COLO668 (cell line): ENCODE measurements around the gene PTAR1.

Source experiments
- DNase-seq: peaks from one replicate; lab custom pipeline; 2025; ENCODE audit not compliant: unreplicated experiment; lab: John Stamatoyannopoulos, UW

Gene PTAR1

DNA sequence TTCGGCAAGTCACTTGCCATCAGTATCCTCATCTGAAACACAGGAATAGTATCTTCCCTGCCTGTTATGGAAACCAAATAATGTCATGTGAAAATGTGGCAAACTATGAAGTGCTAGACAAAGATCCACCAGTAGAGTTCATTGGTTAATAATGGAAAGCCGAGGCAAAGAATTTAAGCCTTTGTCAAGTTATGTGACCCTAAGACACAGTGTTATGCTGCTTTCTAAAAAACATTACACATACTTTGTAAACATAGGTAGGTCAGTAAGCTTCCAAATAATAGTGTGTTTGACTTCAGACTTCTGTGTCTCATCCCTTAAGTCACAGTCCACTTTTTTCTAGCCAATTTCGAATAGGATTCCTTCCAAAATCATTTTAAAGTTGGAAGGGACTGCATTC, 6.0 kb downstream of the PTAR1 start:
- DNase-seq = no peak

DNA sequence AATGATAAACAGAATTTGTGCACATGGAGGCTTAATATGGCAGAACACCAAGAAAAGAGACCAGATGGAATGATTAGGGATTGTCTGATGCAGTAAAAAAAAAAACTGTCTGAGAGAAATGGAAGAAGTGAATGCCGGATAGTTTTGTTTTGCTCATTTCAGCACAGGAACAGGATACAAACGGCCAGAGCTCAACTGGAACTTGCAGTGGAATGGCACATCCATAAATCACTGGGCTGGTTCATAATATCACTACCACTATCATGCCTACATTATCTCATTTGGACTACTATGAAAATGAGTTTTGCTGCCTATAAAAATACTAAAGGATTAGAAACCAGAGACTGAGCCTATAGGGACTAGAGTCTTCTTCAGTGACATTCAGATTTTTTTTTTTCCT, 9.7 kb downstream of the PTAR1 start:
- no peak for DNase-seq

DNA sequence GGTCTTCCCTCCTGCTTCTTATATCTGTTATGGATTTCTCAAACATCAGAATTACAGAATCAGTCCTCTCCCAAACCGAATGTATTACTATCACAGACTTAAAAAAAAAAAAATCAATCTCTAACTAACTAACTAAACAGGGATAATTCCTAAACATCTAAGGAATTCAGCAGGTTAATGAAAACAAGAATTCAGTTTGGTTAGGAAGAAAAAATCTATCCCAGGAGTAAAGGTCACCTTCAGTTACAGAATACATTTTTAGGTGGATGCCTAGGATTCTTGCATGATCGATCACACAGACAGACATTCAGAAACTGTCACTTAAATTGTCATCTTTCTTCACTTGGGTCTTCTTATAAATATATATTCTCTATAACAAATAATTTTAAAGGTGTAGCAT, 11.5 kb downstream of the PTAR1 start:
- DNase-seq = no peak

DNA sequence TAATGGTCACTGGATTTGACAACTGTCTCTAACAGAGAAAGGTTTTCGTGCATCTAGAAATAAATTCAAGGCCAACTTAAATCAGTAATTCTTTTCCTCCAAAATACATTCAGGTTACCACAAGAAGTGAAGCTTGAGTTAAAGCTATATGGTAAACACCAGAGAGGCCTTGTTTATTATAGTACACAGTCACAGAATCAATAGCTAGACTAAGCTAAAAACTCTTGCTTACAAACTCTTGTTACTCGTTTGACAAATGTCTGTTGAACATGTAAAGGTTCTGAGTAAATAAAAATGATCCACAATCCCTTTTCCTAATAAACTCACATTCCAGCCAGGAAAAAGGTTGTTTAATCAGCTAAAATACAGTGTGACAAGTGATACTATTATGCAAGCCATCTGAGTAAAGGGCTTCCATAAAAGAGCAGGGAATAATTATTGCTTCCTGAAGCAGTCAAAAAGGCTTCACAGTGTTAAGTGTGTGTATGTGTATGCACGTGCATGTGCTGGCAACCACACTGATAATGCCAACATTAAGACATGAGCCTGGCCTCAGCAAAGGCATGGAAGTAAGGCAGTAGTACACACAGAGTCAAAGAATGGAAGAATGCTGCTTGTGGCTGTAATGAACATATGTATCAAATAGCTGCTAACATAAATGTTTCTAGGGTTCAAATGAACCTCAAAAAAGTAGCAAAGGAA, 12.8 kb downstream of the PTAR1 start:
- DNase-seq = no peak

DNA sequence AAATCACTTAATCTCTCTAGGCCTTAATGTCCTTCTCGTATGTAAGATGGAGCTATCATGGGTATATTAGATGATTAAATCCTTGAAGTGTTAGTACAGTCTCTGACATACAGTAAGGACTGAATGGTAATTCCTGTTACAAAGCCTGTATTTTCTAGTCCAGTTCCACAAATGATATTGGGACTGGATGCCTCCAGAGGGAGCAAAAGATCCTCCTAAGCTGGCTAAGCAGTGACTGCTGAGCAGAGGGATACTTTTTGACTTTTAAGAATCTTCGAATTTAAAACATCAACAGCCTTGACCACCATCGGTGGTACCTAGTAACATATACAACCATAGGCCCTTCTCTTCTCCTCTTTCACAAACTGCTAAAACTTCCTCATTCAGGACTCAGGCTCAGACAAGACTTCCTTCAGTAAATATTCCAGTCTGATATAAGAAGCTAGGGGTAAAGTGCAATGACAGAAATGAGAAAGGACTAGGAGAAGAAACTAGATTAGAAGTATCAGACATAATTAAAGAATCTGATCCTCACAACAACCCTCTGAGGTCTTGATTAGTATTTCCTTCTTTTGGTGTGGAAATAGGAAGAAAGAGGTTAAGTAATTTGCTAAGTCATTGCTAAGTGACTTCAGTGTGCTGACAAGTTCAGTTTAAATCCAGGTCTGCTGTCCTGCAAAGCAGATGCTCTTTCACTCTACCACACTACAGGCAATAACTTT, 13.9 kb downstream of the PTAR1 start:
- no peak for DNase-seq

DNA sequence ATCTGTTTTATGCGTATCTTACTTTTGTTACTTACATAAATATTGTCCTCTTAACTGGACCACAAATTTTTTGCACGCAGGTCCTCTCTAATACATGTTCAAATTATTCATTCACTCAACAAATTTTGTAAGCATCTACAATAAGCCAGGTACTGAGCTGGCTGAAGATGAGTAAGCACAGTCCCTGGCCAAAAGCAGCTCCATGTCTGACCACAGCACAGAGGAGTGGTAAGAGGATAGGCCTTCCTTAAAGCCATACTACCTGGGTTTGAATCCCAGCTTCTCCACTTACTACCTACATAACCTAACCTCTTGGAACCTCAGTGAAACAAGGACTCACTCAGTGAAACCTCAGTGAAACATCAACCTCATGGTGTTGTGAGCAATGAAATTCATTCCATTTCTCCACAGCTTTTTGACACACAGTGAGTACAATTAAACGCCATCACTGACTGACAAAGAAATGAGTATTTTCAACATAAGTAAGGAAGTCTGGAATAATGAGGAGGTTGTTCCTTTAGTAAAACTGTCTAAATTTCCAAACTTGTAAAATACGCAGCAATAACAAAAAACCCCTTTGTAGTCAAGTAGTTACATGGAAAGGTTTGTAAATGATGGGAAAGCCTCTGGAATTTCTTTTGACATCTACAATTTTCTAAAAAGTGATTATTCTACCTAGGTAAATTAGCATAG, 15.0 kb downstream of the PTAR1 start:
- no peak for DNase-seq

DNA sequence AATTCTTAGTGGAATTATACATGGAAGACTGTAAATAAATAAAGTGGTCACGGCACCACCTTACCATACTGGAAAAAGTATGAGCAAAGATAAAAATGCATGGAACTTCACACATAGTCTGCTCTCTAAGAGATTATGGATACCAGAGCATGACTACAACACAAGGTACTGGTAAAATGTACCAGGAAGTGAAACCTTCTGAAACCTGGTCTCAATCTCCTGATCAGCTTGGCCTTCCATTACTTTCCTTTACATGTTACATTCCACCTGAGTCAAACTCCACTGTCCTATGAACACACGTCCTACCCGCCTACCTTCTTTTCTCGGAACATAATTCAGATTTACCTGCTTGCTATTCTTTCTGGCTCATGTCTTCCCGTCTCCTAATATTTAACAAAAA, 15.9 kb downstream of the PTAR1 start:
- no peak for DNase-seq

DNA sequence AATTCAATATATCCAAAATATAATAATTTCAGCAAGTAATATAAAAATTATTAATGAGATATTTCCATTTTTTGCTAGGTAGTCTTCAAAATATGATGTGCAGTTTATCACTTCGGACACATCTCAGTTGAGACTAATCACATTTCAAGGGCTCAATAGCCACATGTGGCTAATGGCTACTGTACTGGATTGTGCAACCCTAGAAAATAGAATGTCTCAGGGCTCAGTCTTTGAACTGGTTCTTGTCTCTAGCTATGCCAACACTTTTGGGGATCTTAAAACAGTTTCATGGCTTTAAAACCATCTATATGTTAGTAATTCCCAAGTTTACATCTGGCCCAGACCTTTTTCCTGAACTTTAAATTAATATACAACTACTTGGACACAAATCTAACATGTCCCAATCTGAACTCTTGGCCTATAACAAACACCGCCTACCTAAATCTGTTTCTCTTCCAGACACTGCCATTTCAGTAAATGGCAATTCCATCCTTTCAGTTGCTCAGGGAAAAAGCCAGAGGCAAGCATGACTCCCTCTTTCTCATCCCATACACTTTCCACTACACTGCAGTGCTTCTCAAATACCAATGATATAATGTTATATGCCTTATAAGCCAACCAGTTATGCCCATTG, 18.8 kb downstream of the PTAR1 start:
- DNase-seq = no peak

DNA sequence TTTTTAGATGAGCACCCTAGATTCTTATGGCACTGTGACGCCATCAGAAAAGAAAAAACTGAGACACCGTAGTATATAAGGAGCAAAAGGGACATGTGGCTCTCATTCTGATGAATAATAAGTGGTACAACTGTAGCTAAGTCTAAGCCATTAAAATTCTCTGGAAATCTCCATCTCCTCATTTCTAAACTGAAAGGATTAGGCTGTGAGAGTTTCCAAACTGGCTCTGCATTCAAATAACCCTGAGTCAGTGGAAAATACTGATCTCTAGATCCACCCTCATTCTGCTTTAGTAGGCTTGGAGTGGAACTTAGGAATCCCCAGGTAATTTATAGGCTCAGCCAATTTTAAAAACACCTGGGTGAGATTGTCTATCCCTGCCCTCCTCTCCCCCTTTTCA, 28.5 kb downstream of the PTAR1 start:
- no peak for DNase-seq

DNA sequence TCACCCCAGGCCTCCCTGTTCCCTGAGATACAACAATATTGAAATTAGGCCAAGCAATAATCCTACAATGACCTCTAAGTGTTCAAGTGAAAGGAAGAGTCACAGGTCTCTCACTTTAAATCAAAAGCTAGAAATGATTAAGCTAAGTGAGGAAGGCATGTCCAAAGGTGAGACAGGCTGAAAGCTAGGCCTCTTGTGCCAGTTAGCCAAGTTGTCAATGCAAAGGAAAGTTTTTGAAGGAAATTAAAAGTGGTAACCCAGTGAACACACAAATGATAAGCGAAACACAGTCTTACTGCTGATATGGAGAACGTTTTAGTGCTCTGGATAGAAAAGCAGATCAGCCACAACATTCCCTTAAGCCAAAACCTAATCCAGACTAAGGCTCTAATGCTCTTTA, 39.8 kb downstream of the PTAR1 start:
- no peak for DNase-seq

DNA sequence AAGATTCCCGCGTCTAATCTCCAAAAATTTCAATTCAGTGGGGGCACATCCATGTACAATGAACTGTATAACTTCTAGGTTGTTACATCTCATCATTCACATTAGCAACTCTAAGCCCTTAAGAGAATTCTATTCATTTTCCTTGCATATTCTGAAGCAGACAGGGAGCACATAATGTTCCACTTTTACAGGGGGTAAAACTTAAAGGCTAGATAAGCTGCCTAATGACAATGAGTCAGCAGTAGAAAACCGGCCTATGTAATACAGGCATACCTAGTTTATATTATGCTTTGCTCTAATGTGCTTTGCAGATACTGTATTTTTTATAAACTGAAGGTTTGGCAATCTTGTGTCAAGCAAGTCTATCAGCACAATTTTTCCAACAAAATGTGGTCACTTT, 40.4 kb downstream of the PTAR1 start:
- DNase-seq = no peak

DNA sequence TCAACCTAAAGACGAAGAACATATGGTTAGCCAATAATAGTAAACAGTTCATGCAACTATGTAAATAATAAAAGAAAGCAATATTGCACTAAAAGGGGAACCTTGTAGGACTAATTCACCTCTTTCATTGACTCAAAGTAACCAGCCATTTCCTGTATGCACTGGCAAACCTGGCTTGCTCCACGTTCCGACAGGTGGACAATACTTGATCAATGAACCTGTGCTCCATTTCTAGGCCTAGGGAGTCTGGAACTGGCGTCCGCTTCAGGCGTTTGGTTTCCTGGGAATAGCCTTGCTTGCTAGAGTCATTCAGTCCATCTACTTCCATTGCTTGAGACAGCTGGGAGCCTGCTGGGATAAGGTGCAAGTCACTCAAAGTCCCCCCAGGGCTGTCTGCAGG, 41.6 kb downstream of the PTAR1 start:
- DNase-seq = no peak

DNA sequence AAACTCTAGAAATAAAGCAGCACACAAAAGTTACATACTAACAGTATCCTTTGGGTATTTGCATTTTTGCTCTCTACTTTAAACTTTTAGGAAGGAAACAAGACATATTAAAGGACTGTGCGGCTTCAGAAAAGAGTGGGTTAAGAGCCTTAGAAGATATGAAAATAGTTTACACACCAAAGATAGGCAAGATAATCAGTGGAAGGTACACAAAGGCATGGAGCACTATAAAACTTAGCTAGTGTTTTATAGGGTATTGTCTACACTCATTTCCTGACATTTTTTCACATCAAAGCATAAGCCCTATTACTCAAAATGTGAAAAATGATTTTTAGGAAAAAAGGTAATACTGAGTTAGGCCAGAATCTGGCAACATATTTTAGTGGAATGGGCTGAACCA, 44.0 kb downstream of the PTAR1 start:
- DNase-seq = no peak

DNA sequence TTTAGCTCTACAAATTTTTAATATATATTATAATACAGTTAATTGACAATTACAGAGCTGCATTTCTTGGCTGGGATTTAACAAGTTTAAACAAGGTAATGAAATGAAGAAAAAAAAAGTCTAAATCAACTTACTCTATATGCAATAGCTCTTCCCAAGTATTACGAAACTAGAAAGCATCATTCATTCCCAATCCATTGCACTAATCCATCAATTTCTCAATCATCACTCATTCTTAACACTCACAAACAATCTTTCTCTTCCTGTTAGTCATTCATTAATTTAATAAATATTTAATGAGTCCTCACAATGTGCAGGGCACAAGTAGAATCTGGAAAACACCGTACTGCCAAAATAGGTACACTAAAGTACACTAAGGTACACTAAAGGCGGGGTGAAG, 44.7 kb downstream of the PTAR1 start:
- DNase-seq = no peak

DNA sequence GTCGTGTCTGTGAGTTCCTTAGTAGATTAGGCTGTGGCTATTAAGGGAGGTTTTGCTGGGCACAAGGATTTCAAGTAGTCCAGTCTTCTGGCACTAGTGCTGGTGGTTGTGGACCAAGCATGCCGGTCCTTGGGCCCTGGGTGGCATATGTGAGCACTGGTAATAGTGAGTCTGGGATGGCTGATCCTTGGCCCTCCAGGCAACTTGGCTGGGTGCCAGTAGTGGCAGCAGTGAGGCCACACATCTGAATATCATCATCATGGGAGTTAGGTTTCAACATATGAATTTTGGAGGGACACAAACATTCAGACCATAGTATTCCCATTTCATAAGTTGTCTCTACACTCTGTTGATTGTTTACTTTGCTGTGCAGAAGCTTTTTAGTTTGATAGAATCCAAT, 62.3 kb downstream of the PTAR1 start:
- DNase-seq = peak; percentile 22

DNA sequence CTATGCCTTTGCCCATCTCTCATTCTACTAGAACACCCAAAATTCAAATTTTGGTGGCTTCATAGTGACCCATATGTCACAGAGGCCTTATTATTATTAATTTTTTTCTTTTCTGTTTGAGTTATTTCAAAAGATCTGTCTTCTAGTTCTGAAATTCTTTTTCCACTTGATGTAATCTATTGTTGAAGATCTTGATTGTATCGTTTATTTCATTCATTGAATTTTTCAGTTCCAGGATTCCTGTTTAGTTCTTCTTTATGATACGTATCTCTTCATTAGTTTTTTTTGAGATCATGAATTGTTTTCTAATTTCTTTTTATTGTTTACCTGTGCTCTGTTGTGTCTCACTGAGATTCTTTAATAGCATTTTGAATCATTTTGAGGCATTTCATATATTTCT, 63.0 kb downstream of the PTAR1 start:
- DNase-seq = no peak

DNA sequence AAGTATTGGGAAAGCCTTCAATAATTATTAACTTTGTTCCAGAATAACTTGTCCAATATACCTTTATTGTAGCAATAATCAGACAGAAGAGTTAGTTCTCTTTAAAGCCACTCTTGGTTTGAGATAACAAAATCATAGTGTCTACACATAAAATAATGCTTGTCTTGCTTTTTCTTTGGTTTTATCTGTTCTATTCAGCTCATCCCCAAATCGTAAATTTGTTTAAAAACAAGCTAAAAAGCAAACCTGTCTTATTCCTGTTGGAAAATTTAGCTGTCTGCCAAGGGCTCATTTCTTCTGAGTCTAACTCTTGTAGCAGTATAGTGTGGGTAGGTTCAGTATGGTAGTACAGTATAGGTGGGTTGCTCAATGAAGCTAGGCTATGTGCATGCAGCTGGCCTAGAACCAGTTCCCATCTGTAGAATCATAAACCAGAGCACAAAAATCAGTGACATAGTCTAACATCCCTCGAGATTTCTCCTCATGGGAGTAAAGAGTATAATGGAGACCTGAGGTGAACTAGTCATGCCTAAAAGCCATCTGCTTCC, 69.7 kb downstream of the PTAR1 start:
- DNase-seq = no peak

DNA sequence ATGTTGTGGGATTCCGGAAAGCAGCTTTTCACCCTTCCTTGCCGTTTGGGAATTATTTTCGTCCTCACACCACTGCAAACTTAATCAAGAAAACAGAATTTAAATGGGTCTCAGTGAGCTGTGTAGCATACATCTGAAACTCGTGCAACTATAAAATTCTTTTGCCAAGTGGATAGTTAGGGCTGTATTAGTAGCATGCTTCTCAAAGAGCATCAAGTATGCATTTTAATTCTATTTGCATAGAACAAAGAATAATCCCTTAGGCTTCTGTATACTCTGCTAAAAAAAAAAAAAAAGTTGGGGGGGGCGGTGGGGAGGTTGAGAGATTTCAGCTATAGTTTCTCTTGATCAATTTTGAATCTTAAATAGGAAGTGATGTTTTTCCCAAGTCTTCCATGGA, 75.9 kb downstream of the PTAR1 start:
- no peak for DNase-seq

DNA sequence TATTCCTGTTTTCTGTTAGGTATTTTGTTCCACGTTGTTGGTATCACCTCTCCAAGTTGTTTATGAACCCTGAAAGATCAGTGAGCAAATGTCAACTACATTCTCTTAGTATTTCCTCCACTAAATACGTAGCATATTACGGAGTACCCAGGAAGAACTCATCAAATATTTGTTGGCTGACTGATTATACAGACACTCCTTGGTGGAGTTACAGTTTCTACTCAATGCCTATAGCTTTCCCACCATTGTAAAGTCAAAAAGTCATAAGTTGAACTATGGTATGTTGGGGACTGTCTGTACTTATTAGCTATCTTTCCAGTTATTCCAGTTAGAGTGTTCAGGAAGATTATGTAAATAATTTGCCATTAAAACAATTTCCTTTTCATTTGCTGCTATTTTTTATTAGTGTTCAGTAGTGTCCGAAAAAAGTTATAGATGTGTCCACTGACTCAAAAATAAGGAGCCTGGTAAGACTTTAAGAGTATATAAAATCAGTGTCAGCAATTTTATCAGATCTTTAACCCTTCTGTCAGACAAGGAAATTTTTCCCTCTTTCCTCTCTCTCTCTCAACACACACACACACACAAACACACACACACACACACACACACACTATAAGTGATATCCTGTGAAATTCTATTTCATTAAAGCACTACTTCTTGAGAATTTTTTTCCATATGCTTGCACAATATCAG, 80.8 kb downstream of the PTAR1 start:
- DNase-seq = no peak

DNA sequence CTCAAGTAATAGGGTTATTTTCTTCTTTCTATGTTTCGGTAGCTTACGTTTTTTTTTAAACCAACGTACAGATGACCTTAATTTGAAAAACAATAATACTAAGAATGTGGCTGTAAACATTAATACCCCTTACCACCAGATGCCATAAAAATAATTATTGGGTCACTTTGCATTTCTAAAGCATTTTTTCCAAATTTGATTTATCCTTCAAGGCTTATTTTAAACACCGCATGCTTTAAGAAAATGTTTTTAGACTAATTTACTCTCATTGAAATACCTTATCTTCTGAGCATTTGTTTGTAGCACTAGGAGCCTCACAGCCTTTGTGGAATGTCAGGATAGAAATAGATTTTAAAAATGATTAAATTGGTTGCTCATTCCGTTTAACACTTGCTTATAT, 81.9 kb downstream of the PTAR1 start:
- no peak for DNase-seq

DNA sequence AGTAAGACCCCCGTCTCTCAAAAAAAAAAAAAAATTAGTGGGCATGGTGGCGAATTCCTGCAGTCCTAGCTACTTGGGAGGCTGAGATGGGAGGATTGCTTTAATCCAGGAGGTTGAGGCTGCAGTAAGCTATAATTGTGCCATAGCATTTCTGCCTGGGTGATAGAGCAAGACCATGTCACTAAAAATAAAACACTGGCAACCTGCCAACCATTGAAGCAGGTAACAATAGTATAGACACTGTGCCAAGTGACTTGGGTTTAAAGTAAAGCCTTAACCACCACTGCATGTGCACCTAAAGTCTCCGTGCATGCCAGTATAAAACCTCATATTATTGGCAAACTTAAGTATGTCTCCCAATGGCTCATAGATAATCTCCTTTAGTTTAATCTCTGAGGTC, 84.2 kb downstream of the PTAR1 start:
- DNase-seq = no peak
